Activated CD4-positive, CD25-positive, alpha-beta regulatory T cell treated with anti-CD3 and anti-CD28 coated beads, Interleukin-2, amount 50 U/mL, for 72 hours (primary cell): ENCODE results near the gene HPX.

Source experiments
- DNase-seq: peaks from one replicate; pipeline ENCODE4 v3.0.0; 2021

Gene HPX

DNA sequence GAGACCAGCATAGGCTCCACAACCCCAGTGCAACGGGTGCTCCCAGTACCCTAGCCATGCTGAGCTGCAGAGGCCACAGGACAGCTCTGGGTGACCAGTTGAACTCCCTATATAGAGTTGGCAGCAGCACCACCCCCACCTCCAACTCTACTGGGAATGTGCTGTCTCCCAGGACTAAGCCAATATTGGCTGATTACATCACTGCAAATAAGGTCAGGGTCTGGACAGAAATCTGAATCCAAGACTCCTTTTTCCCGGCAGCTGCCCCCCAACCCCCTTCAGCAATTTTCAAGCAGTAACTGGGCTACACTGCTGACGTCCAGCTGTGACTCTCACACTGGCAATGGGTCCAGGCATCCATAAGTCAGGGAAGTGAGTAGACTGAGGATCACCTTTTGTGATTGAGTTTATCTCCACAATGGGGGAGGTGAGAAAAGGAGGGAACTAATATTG, at the start of gene HPX:
Gene HPX, minus strand, starts transcription at position 82 of the 453 bp plus-strand sequence. Its CDS starts 24 bp downstream, at position 58.
- no peak for DNase-seq

GRCh38 chr11:6489306-6489705, 48.5 kb upstream of the HPX start:
- no peak for DNase-seq

GRCh38 chr11:6488821-6489220, 48.0 kb upstream of the HPX start:
- no peak for DNase-seq

GRCh38 chr11:6488342-6488741, 47.6 kb upstream of the HPX start:
- no peak for DNase-seq

GRCh38 chr11:6486938-6487337, 46.2 kb upstream of the HPX start:
- no peak for DNase-seq

DNA sequence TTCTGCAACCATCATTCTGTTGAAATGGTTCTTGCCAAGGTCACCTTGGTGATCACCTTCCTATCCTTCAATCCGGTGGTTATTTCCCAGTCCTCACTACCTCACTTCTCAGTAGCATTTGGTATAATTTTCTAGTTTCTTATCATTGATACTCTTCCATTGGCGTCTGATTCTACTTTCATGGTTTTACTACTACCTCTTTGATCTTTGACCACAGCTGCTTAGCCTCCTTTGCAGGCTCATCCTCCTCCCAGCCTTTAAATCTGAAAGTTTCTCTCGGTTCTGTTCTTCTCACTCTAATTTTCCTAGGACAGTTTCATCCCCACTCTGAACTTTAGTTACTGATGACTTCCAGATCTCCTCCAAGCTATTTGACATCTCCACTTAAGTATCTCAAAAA, 45.5 kb upstream of the HPX start:
- DNase-seq = no peak

GRCh38 chr11:6485661-6486060, 44.9 kb upstream of the HPX start:
- DNase-seq = no peak

DNA sequence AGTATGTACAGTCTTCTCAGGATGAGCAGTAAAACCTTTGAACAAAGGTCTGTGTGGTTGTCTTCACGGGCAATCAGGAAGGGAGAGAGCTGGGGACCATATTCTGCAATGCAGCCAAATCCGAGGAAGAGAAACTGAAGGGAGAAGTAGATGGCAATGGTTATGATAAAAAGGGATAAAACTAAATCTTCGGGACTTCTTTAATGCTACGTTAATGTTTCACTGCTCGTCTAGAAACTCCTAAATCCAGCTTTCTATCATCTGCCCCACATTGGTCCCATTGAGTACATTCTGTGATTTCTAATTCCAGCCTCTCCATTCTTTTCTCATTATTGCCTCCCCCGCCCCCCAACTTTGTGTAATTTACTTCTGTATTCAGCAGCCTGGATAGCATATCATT, 42.2 kb upstream of the HPX start:
- no peak for DNase-seq

DNA sequence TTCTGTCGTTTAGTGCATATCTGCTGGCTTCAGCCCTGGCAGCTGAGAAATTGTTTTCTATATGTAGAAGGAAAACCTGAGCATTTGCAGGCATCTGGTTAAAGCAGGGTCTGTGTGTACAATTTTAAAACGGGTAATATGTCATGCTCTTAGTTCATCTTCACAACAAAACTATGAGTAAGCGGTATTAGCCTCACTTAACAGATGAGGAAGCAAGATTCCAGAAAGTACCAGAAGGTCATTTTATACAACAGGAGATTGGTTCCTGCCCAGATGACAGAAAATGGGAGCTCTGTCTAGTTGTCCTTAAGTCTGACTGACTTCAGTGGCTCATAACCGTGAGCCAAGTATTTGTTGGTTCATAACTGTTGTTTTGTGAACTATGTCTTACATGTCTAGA, 41.7 kb upstream of the HPX start:
- no peak for DNase-seq

DNA sequence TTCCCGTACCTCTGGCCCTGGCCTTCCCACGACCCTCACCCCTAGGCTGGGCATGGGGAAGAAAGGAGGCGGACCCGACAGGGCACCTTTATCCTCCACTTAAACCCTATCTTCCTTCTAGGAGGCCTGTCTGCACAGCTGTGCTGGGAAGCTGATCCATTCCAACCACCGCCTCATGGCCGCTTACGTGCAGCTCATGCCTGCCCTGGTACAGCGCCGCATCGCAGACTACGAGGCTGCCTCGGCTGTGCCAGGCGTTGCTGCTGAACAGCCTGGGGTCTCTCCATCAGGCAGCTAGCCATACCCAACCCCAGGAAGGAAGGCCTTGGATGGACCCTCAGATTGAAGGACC, 41.1 kb upstream of the HPX start:
- DNase-seq = no peak

- peak; percentile 95 for DNase-seq
These were observed 40.5 kb upstream of the HPX start, which contains the start of the genes ARFIP2 and TIMM10B for GRCh38 chr11:6481012-6481923. ARFIP2 (minus strand) TSS chr11:6481331; CDS start chr11:6480421, 910 bp downstream. TIMM10B (plus strand) TSS chr11:6481501; CDS start chr11:6481517, 16 bp downstream.

DNA sequence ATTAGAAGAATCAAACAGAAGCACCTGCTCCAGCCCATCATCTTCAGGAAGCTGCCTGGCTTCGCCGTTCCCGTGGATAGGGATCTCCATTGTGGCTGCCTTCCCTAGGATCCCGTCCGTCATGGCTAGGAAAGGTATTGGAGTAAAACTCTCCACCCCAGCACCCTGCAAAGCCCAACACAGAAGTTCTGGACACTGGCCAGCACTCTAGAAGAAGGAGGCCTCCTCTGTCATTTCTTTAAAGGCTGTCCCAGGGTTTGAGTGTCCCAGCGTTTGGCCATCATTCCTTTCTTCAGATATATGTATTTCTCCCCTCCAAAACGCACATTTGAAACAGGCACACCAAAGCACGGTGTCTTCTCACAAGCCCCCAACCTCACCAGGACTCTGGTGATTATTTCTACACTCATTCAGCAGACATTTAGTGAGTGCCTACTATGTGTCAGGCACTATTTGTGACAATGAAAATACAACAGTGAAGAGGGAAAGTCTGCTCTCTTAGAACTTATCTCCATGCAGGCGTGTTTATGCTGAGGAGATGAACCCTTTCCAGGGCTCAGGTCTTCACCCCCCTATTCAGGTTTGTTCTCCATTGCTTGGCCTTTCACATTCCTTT, 39.6 kb upstream of the HPX start:
- DNase-seq = no peak

DNA sequence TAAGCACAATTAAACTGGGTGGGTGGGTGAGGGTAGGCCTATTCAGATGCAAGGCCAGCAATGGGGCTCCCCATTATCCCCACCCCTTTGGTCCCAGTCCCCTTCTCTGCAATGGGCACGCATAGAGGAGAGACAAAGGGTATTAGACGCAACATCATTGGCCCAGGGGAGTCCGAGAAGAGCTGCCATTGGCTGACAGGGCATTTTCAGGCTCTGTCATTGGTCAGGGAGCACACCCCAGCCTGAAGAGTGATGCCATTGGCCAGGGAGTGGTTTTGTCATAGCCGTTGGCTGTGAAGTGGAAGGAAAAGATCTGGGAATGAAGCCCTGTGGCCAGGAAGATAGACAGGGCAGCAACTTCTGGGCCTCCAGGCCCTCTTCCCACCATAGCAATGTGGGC, 35.8 kb upstream of the HPX start:
- DNase-seq = no peak

GRCh38 chr11:6475936-6476335, 35.1 kb upstream of the HPX start:
- DNase-seq = no peak

GRCh38 chr11:6474806-6475500, 34.2 kb upstream of the HPX start:
- no peak for DNase-seq

DNA sequence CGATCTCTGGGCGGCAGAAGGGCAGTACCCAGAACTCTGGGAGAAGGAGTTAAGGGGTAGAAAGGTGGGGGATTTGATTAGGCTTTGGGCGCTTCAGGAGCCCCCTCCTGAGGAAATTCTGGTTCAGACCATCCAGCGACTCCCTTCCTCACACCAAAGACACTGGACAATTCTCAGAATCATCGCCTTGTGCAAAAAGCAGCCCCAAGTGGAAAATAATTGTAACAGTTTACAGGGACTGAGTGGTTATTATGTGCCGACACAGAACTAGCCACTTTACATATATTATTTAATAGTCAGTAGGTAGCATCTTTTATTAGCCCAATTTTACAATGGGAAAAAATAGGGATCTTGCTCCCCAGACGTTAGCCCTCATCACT, 33.6 kb upstream of the HPX start:
- no peak for DNase-seq

- peak; percentile 68 for DNase-seq
These were observed 32.9 kb upstream of the HPX start, which contains the start of gene TRIM3 for GRCh38 chr11:6473451-6474412. TRIM3 (minus strand) TSS chr11:6473941; CDS start chr11:6465695, 8,246 bp downstream.

- DNase-seq = no peak
These were observed 32.1 kb upstream of the HPX start for GRCh38 chr11:6472934-6473333.

DNA sequence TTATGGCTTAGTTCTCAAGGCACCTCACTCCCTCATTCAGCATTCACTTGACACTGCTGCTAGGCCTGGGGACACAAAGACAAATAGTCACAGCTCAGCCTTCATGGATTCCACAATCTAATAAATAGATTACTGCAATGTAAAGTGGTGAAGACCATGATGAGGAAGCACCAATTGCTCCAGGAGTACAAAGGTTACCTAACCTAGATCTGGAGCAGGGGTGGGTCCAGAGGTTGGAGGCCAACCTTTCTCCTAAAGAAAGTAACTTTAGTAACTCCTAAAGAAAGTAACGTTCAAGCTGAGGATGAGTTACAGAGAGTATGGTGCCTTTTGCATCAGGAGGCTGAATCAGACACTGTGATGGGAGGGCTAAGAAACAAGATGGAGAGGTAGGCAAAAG, 28.8 kb upstream of the HPX start:
- DNase-seq = no peak

GRCh38 chr11:6468712-6469495, 28.1 kb upstream of the HPX start:
- DNase-seq = no peak

DNA sequence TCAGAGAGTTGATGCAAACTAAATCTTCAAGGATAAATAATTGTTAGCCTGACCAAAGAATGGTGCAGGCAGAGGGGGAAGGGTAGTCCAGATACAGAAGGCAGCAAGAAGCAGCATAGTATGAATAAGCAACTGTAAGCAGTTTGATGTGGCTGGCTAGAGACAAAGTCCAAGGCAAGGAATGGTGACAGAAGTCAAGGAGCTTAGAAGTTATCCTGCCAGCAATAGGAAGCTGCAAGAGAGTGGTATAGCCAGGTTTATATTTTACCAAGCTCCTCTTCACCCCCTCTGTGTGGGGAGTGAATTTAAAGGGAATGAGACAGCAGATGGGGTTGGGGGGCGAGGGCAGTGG, 18.3 kb upstream of the HPX start:
- DNase-seq = no peak
